GM12891 (cell line): ENCODE data around the gene NRG4.

Experiments
- POLR2A ChIP-seq: IDR thresholded peaks from 2 replicates; pipeline ENCODE4 v1.6.1; 2011; ENCODE audit warnings: low read depth, low read length, control low read depth
- POLR2AphosphoS5 ChIP-seq: IDR thresholded peaks from 2 replicates; pipeline ENCODE4 v1.6.1; 2011; ENCODE audit warnings: low read depth, low read length, control low read depth

GRCh38 chr15:75927601-75928000, 84.6 kb downstream of the NRG4 start:
- TF ChIP-seq POLR2AphosphoS5 = no peak
- TF ChIP-seq POLR2A = no peak
